Spleen (tissue), 11 donors: ENCODE data around the gene ANKRD11. TPM values are rescaled to one million over a fixed set of nuclear protein-coding genes. Genes with fewer than 3 reads are reported as not detected.
A peak's percentile ranks its signal among the peaks of the same experiment; 100 is the strongest.

ENCODE experiments used
- DNase-seq: peaks from one replicate; pipeline ENCODE4 v3.0.0-alpha.2; 2020
- H3K27ac ChIP-seq, 8 donors: fragments of 200-600 bp; sonication (generic) in 7 of 8; 1 replicate in 4 of 8; 2 replicates in 4 of 8; pipeline versions ENCODE4 v1.5.0 to v1.8.0; 2016 to 2021; ENCODE audit warnings: inconsistent platforms in 4 of 8, mild to moderate bottlenecking in 4 of 8, moderate library complexity in 1 of 8
- H3K27me3 ChIP-seq, 7 donors: fragments of 200-600 bp; sonication (generic) in 6 of 7; replicated peaks in 1 of 7; 1 replicate in 4 of 7; 2 replicates in 3 of 7; pipeline versions ENCODE4 v1.5.0 to v1.8.0; 2016 to 2021; ENCODE audit warnings: inconsistent platforms in 3 of 7, mild to moderate bottlenecking in 1 of 7
- H3K36me3 ChIP-seq, 6 donors: fragments of 200-600 bp; sonication (generic) in 5 of 6; 1 replicate in 4 of 6; 2 replicates in 2 of 6; pipeline versions ENCODE4 v1.5.0 to v1.8.0; 2016 to 2021; ENCODE audit warnings: inconsistent platforms in 2 of 6
- H3K4me1 ChIP-seq, 6 donors: fragments of 200-600 bp; sonication (generic) in 5 of 6; 1 replicate in 3 of 6; 2 replicates in 3 of 6; pipeline versions ENCODE4 v1.5.0 to v1.8.0; 2016 to 2021; ENCODE audit warnings: inconsistent platforms in 3 of 6
- H3K4me3 ChIP-seq, 8 donors: fragments of 200-600 bp; sonication (generic) in 7 of 8; 1 replicate in 4 of 8; 2 replicates in 4 of 8; pipeline versions ENCODE4 v1.5.0 to v1.8.0; 2016 to 2021; ENCODE audit warnings: inconsistent platforms in 4 of 8, mild to moderate bottlenecking in 4 of 8, moderate library complexity in 2 of 8
- H3K9me3 ChIP-seq, 8 donors: fragments of 200-600 bp; sonication (generic) in 7 of 8; 1 replicate in 4 of 8; 2 replicates in 4 of 8; pipeline versions ENCODE4 v1.5.0 to v1.8.0; 2016 to 2021; ENCODE audit warnings: inconsistent platforms in 4 of 8
- POLR2A ChIP-seq, 3 donors: fragments of 450-650 bp; IDR thresholded peaks; one replicate each; pipeline ENCODE4 v1.5.1; 2017; ENCODE audit warnings: antibody characterized with exemption in 3 of 3, mild to moderate bottlenecking in 1 of 3
- POLR2AphosphoS5 ChIP-seq, 3 donors: sonication (generic); formaldehyde crosslinking; IDR thresholded peaks; one replicate each; pipeline ENCODE4 v1.5.1; 2017; ENCODE audit warnings: antibody characterized with exemption in 3 of 3
- WGBS, 5 donors: extraction: QIAGEN DNeasy Blood & Tissue Kit in 3 of 5; methylation state at CpG; one replicate each; pipeline versions ENCODE4 v1.1.5 to v1.1.7; 2013 to 2018; 5-methylcytosine and 5-hydroxymethylcytosine counted together
- intact Hi-C: fragments of 100-400 bp; cut with DNase I; formaldehyde crosslinking; loops from one replicate; pipeline ENCODE4 v1.15.0; 2023; ENCODE audit warnings: low total_unique reads
- polyA plus RNA-seq, 3 donors: library from polyadenylated mRNA; stranded (reverse); fragments of 200-250 nt; gene quantifications; one replicate each; pipeline ENCODE4 v1.2.1, GENCODE V29; 2013
- total RNA-seq, 7 donors: library from RNA; depleted of rRNA in 3 of 7; stranded (reverse); fragments of >200 nt in 3 of 7; fragmentation: NEBNext Ultra II Directional in 4 of 7; extraction: Animal tissue kit (Norgen Biotek cat#: 25700) in 4 of 7; gene quantifications; one replicate each; pipeline versions ENCODE4 v1.1.0 to v1.2.1, GENCODE V29; 2016 to 2021
- TF ChIP-seq, protein P1 (sequence below), 11 experiments: fragments of 200-600 bp in 7 of 11; fragments of 450-650 bp in 4 of 11; sonication (generic) in 4 of 11; IDR thresholded peaks in 8 of 11; conservative IDR thresholded peaks in 3 of 11; 1 replicate in 7 of 11; 2 replicates in 4 of 11; pipeline versions ENCODE4 v1.4.0 to v1.8.0; 2016 to 2021; ENCODE audit warnings: antibody characterized with exemption in 11 of 11, inconsistent platforms in 4 of 11, mild to moderate bottlenecking in 1 of 11
- donor health status: healthy with polysubstance abuse.
- donor health status: DM: no; HTN: no; CAD: no; lungs with moderate emphysema.
- donor health status: DM: no; HTN: no; CAD: no.
- donor health status: Bipolar disorder and iron deficiency.
- donor health status: healthy.
- donor health status: DM: no; HTN: no; CAD: no.
- donor health status: DM: yes; HTN: yes; CAD: no.

Gene ANKRD11
- total and polyA plus RNA-seq, 10 donors = 29.0 to 203 (median 128) TPM

- peaks cover 0 to 25% (median 2%) of the 10 kb centered on the region in 6 donors for H3K4me1 ChIP-seq
- WGBS, 5 donors = 87 to 96% (median 95%) methylated on average over 12 to 30 of the region's 30 CpGs
- no peaks in the 10 kb centered on the region for H3K9me3 ChIP-seq
- no peak for DNase-seq
- no peak overlapping the region for H3K4me3 ChIP-seq
- TF ChIP-seq POLR2AphosphoS5 (IDR thresholded peaks at IDR 0.05) = peak in 2 of 3 donors; percentile 4 to 50
- TF ChIP-seq, protein P1, sequence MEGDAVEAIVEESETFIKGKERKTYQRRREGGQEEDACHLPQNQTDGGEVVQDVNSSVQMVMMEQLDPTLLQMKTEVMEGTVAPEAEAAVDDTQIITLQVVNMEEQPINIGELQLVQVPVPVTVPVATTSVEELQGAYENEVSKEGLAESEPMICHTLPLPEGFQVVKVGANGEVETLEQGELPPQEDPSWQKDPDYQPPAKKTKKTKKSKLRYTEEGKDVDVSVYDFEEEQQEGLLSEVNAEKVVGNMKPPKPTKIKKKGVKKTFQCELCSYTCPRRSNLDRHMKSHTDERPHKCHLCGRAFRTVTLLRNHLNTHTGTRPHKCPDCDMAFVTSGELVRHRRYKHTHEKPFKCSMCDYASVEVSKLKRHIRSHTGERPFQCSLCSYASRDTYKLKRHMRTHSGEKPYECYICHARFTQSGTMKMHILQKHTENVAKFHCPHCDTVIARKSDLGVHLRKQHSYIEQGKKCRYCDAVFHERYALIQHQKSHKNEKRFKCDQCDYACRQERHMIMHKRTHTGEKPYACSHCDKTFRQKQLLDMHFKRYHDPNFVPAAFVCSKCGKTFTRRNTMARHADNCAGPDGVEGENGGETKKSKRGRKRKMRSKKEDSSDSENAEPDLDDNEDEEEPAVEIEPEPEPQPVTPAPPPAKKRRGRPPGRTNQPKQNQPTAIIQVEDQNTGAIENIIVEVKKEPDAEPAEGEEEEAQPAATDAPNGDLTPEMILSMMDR (IDR thresholded peaks at IDR 0.05 in 8 of 11, conservative IDR thresholded peaks at IDR 0.05 in 3 of 11) = no peak
- H3K36me3 ChIP-seq = peaks cover 3 to 95% (median 74%) of the 10 kb centered on the region in 6 donors
- intact Hi-C loops = no loop called here
- H3K27ac ChIP-seq = no peak overlapping the region
- H3K27me3 ChIP-seq = no peaks in the 10 kb centered on the region
These were observed 202.4 kb downstream of the ANKRD11 start for GRCh38 chr16:89287777-89288576.

- Histone ChIP-seq H3K36me3 (peaks cover 3 to 98% (median 88%) of the 10 kb centered on the region in 6 donors), H3K9me3 (no peaks in the 10 kb centered on the region), H3K4me3 (no peak overlapping the region), H3K27ac (no peak overlapping the region), H3K27me3 (no peaks in the 10 kb centered on the region), H3K4me1 (peaks cover 0 to 10% (median 2%) of the 10 kb centered on the region in 6 donors)
- no peak for DNase-seq
- WGBS, 5 donors = 91 to 93% (median 93%) methylated on average over 22 to 25 of the region's 25 CpGs
- TF ChIP-seq, protein P1 (IDR thresholded peaks at IDR 0.05 in 8 of 11, conservative IDR thresholded peaks at IDR 0.05 in 3 of 11) = no peak
- TF ChIP-seq POLR2AphosphoS5 (IDR thresholded peaks at IDR 0.05) (peak in 2 of 3 donors; percentile 13 to 58), POLR2A (IDR thresholded peaks at IDR 0.05) (no peak)
- intact Hi-C loops = no loop called here
These were observed 204.3 kb downstream of the ANKRD11 start for GRCh38 chr16:89286096-89286495.

GRCh38 chr16:89285381-89285780, 205.0 kb downstream of the ANKRD11 start:
- no peak for DNase-seq
- H3K27me3 ChIP-seq = no peaks in the 10 kb centered on the region
- H3K27ac ChIP-seq = no peak overlapping the region
- H3K4me3 ChIP-seq = no peak overlapping the region
- H3K4me1 ChIP-seq = peaks cover 0 to 9% (median 2%) of the 10 kb centered on the region in 6 donors
- H3K9me3 ChIP-seq = no peaks in the 10 kb centered on the region
- TF ChIP-seq POLR2A (IDR thresholded peaks at IDR 0.05) (no peak), POLR2AphosphoS5 (IDR thresholded peaks at IDR 0.05) (no peak)
- TF ChIP-seq, protein P1 (IDR thresholded peaks at IDR 0.05 in 8 of 11, conservative IDR thresholded peaks at IDR 0.05 in 3 of 11) = no peak
- peaks cover 3 to 98% (median 88%) of the 10 kb centered on the region in 6 donors for H3K36me3 ChIP-seq
- intact Hi-C loops = no loop called here
- 91 to 95% (median 94%) methylated on average over 17 of the region's 17 CpGs for WGBS, 5 donors

DNA sequence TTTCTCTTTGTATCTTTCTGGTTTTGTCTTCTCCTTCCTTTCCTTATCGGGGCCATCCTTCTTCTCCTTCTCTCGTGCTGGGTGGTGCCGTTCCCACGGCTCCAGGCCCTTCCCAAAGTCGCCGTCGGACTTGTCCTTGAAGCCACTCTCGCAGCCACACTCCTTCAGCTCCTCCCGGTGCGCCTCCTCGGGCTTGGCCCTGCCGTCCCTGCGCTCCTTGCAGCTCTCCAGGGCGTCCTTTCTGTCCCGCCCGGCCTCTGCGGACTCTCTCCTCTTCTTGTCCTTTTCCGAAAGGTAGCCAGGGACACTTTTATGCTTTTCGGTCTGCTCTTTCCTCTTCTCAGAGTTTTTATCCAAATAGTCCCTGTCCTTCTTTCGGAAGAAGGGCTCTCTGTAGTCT, 206.9 kb downstream of the ANKRD11 start:
- Histone ChIP-seq H3K36me3 (peaks cover 3 to 99% (median 88%) of the 10 kb centered on the region in 6 donors), H3K9me3 (no peaks in the 10 kb centered on the region), H3K4me1 (peaks cover 0 to 5% (median 0%) of the 10 kb centered on the region in 6 donors), H3K4me3 (no peak overlapping the region), H3K27ac (no peak overlapping the region), H3K27me3 (no peaks in the 10 kb centered on the region)
- intact Hi-C loops = no loop called here
- no peak for TF ChIP-seq POLR2A (IDR thresholded peaks at IDR 0.05)
- TF ChIP-seq, protein P1 (IDR thresholded peaks at IDR 0.05 in 8 of 11, conservative IDR thresholded peaks at IDR 0.05 in 3 of 11) = no peak
- TF ChIP-seq POLR2AphosphoS5 (IDR thresholded peaks at IDR 0.05) = peak in 2 of 3 donors; percentile 15 to 51
- 87 to 91% (median 89%) methylated on average over 20 of the region's 20 CpGs for WGBS, 5 donors
- DNase-seq = no peak
